ENCODE data around the gene PNMA8C. TPM values are rescaled to one million over a fixed set of nuclear protein-coding genes. Genes with fewer than 3 reads are reported as not detected.

Gene PNMA8C
- total and polyA plus RNA-seq, 2 donors (not counting 3 experiments of a cell fraction or from before 2014, with no cell fraction given): not detected

- Histone ChIP-seq H3K4me3 (replicated peaks in 1 of 3; ENCODE audit: insufficient read depth in 1 of 3, low read depth in 1 of 3, low read length in 3 of 3) (no peak overlapping the region), H3K27me3 (ENCODE audit: control insufficient read depth in 2 of 2, insufficient read depth in 2 of 2, low read length in 2 of 2) (peaks cover 0 to 2% of the 10 kb centered on the region in 2 experiments), H4K20me1 (replicated peaks; ENCODE audit: control insufficient read depth, extremely low read depth, insufficient read depth, low read length) (no peaks in the 10 kb centered on the region), H3K4me1 (ENCODE audit: control insufficient read depth, extremely low read depth, insufficient read depth, low read length) (no peaks in the 10 kb centered on the region), H3K9me3 (replicated peaks; ENCODE audit: control insufficient read depth, insufficient read depth, low read length) (no peaks in the 10 kb centered on the region), H3K36me3 (ENCODE audit: control insufficient read depth in 2 of 2, extremely low read depth in 1 of 2, insufficient read depth in 2 of 2, low read length in 2 of 2) (no peaks in the 10 kb centered on the region), H2AFZ (ENCODE audit: low read depth, low read length) (no peak overlapping the region), H3K79me2 (ENCODE audit: control insufficient read depth, insufficient read depth, low read length) (no peaks in the 10 kb centered on the region), H3K27ac (ENCODE audit: insufficient read depth, low read depth, low read length) (no peak overlapping the region), H3K9me1 (replicated peaks; ENCODE audit: control insufficient read depth, extremely low read depth, insufficient read depth, low read length) (no peaks in the 10 kb centered on the region), H3K9ac (replicated peaks; ENCODE audit: extremely low read depth, insufficient read depth, low read length) (no peak overlapping the region), H3K4me2 (ENCODE audit: insufficient read depth, low read length) (no peak overlapping the region)
- dilution Hi-C loops (cut with MboI; ENCODE audit: extremely low pct_ligation_motif_present, low sequenced_read_pairs): no loop called here
- CTCF ChIA-PET: interaction anchor here (1.2 kb wide), 1 partner anchor 9 kb away, joined by 3 read pairs; no protein-coding TSS in a partner anchor
- BruUV-seq (replicated peaks): no TSS peak
- POLR2A ChIA-PET: no interaction called here
- intact Hi-C loops (cut with micrococcal nuclease): no loop called here
- no peak for DNase-seq (ENCODE audit: low read depth, low spot score)
- FAIRE-seq: no peak
- no peak for TF ChIP-seq MYC (IDR thresholded peaks at IDR 0.05; ENCODE audit: low read depth, low read length)
Measured at GRCh38 chr19:46466536-46467196, 37.9 kb upstream of the PNMA8C start.

GRCh38 chr19:46463516-46463915 is 34.8 kb upstream of the PNMA8C start:
- Histone ChIP-seq H3K4me2 (ENCODE audit: insufficient read depth, low read length) (no peak overlapping the region), H3K79me2 (ENCODE audit: control insufficient read depth, insufficient read depth, low read length) (no peaks in the 10 kb centered on the region), H3K4me1 (ENCODE audit: control insufficient read depth, extremely low read depth, insufficient read depth, low read length) (no peaks in the 10 kb centered on the region), H2AFZ (ENCODE audit: low read depth, low read length) (no peak overlapping the region), H3K9me1 (replicated peaks; ENCODE audit: control insufficient read depth, extremely low read depth, insufficient read depth, low read length) (no peaks in the 10 kb centered on the region), H4K20me1 (replicated peaks; ENCODE audit: control insufficient read depth, extremely low read depth, insufficient read depth, low read length) (no peaks in the 10 kb centered on the region), H3K27ac (ENCODE audit: insufficient read depth, low read depth, low read length) (no peak overlapping the region), H3K9ac (replicated peaks; ENCODE audit: extremely low read depth, insufficient read depth, low read length) (no peak overlapping the region), H3K27me3 (ENCODE audit: control insufficient read depth in 2 of 2, insufficient read depth in 2 of 2, low read length in 2 of 2) (peaks cover 0 to 1% of the 10 kb centered on the region in 2 experiments), H3K9me3 (replicated peaks; ENCODE audit: control insufficient read depth, insufficient read depth, low read length) (no peaks in the 10 kb centered on the region), H3K4me3 (replicated peaks in 1 of 3; ENCODE audit: insufficient read depth in 1 of 3, low read depth in 1 of 3, low read length in 3 of 3) (no peak overlapping the region), H3K36me3 (ENCODE audit: control insufficient read depth in 2 of 2, extremely low read depth in 1 of 2, insufficient read depth in 2 of 2, low read length in 2 of 2) (no peaks in the 10 kb centered on the region)
- no TSS peak for BruUV-seq (replicated peaks)
- no peak for FAIRE-seq
- POLR2A ChIA-PET: no interaction called here
- CTCF ChIA-PET: interaction anchor here (0.7 kb wide), 1 partner anchor 27 kb away, joined by 3 read pairs; no protein-coding TSS in a partner anchor
- dilution Hi-C loops (cut with MboI; ENCODE audit: extremely low pct_ligation_motif_present, low sequenced_read_pairs) (no loop called here), intact Hi-C loops (cut with micrococcal nuclease) (no loop called here)
- TF ChIP-seq POLR2A (IDR thresholded peaks at IDR 0.05; ENCODE audit: low read depth, low read length) (no peak), CTCF (IDR thresholded peaks at IDR 0.05; ENCODE audit: extremely low read depth in 1 of 2, insufficient read depth in 1 of 2, low read depth in 1 of 2, low read length in 2 of 2) (no peak), JUN (IDR thresholded peaks at IDR 0.05; ENCODE audit: borderline replicate concordance, insufficient read depth, insufficient read length, low read depth) (no peak), MYC (IDR thresholded peaks at IDR 0.05; ENCODE audit: low read depth, low read length) (no peak), EZH2 (IDR thresholded peaks at IDR 0.05; ENCODE audit: borderline replicate concordance, low read depth, low read length, severe bottlenecking) (no peak)
- no peak for DNase-seq (ENCODE audit: low read depth, low spot score)
